Ureter (tissue), 1 donor: Measurements from ENCODE around the gene ALDH7A1. TPM values are rescaled to one million over a fixed set of nuclear protein-coding genes. Genes with fewer than 3 reads are reported as not detected.
"Not testable (repeated sequence)": the region's sequence is repeated elsewhere in the genome, so short reads cannot be mapped to it uniquely, and the experiment has no call there.

ENCODE experiments used
- DNase-seq: peaks from one replicate; pipeline ENCODE4 v3.0.0-alpha.2; 2020; ENCODE audit warnings: low spot score
- total RNA-seq: library from RNA; stranded (reverse); gene quantifications from one replicate; pipeline ENCODE4 v1.2.4, GENCODE V29; 2023
- donor health status: DM: yes; HTN: yes; CAD: no.

The ALDH7A1 gene
- total RNA-seq, 1 donor from 2014 or later: 78.5 TPM

- no peak for DNase-seq
Observed at GRCh38 chr5:126535856-126536545, 59.0 kb downstream of the ALDH7A1 start.

GRCh38 chr5:126534553-126534952, 60.5 kb downstream of the ALDH7A1 start:
- no peak for DNase-seq

- no peak for DNase-seq
Observed at GRCh38 chr5:126531543-126532120, 63.4 kb downstream of the ALDH7A1 start.

- no peak for DNase-seq
Observed at GRCh38 chr5:126527892-126528291, 67.1 kb downstream of the ALDH7A1 start.

- no peak for DNase-seq
Observed at GRCh38 chr5:126527158-126527557, 67.9 kb downstream of the ALDH7A1 start.

GRCh38 chr5:126526493-126526892, 68.5 kb downstream of the ALDH7A1 start:
- DNase-seq: no peak

- DNase-seq: no peak
Observed at GRCh38 chr5:126525630-126526245, 69.3 kb downstream of the ALDH7A1 start.

GRCh38 chr5:126523818-126524510, 71.1 kb downstream of the ALDH7A1 start:
- DNase-seq: no peak

- no peak for DNase-seq
Observed at GRCh38 chr5:126521130-126521529, 73.9 kb downstream of the ALDH7A1 start.

- DNase-seq: no peak
Observed at GRCh38 chr5:126520593-126520953, 74.4 kb downstream of the ALDH7A1 start.

GRCh38 chr5:126519637-126520592, 75.1 kb downstream of the ALDH7A1 start:
- no peak for DNase-seq

GRCh38 chr5:126519223-126519622, 75.8 kb downstream of the ALDH7A1 start:
- DNase-seq: not testable (repeated sequence)

GRCh38 chr5:126516852-126517251, 78.2 kb downstream of the ALDH7A1 start:
- no peak for DNase-seq

- no peak for DNase-seq
Observed at GRCh38 chr5:126516133-126516532, 78.9 kb downstream of the ALDH7A1 start.

GRCh38 chr5:126515337-126515736, 79.7 kb downstream of the ALDH7A1 start:
- DNase-seq: no peak

- DNase-seq: no peak
Observed at GRCh38 chr5:126514558-126515141, 80.4 kb downstream of the ALDH7A1 start.

- no peak for DNase-seq
Observed at GRCh38 chr5:126514131-126514557, 80.9 kb downstream of the ALDH7A1 start.

GRCh38 chr5:126513703-126514102, 81.3 kb downstream of the ALDH7A1 start:
- DNase-seq: no peak

- DNase-seq: no peak
Observed at GRCh38 chr5:126513302-126513701, 81.7 kb downstream of the ALDH7A1 start.

- no peak for DNase-seq
Observed at GRCh38 chr5:126512451-126512850, 82.6 kb downstream of the ALDH7A1 start.

- no peak for DNase-seq
Observed at GRCh38 chr5:126511961-126512360, 83.1 kb downstream of the ALDH7A1 start.
